H9 (cell line): ENCODE results near the gene CCDC138. TPM values are rescaled to one million over a fixed set of nuclear protein-coding genes. Genes with fewer than 3 reads are reported as not detected.

Source experiments
- DNase-seq: peaks from one replicate; pipeline ENCODE4 v3.0.0-alpha.2; 2017
- H2AFZ ChIP-seq: one replicate; pipeline ENCODE4 v1.6.1; 2013; ENCODE audit warnings: mild to moderate bottlenecking, low read length, control low read depth, moderate library complexity
- H2AK5ac ChIP-seq: 2 replicates; pipeline ENCODE4 v1.6.1; 2013; ENCODE audit warnings: low read length, control low read depth, mixed read lengths; ENCODE audit not compliant: insufficient read length
- H2BK120ac ChIP-seq: one replicate; pipeline ENCODE4 v1.6.1; 2013; ENCODE audit warnings: low read depth, mild to moderate bottlenecking, low read length, control low read depth, inconsistent platforms; ENCODE audit not compliant: poor library complexity, severe bottlenecking
- H2BK12ac ChIP-seq: 2 replicates; pipeline ENCODE4 v1.6.1; 2013; ENCODE audit warnings: low read length, control low read depth, mixed read lengths, low read depth; ENCODE audit not compliant: insufficient read length
- H2BK15ac ChIP-seq: 2 replicates; pipeline ENCODE4 v1.6.1; 2013; ENCODE audit warnings: low read depth, low read length, control low read depth
- H2BK20ac ChIP-seq: one replicate; pipeline ENCODE4 v1.6.1; 2013; ENCODE audit warnings: low read depth, mild to moderate bottlenecking, low read length, control low read depth, inconsistent platforms; ENCODE audit not compliant: poor library complexity, severe bottlenecking
- H2BK5ac ChIP-seq: 2 replicates; pipeline ENCODE4 v1.6.1; 2013; ENCODE audit warnings: low read length, control low read depth, mixed read lengths; ENCODE audit not compliant: insufficient read length
- H3K14ac ChIP-seq: 2 replicates; pipeline ENCODE4 v1.6.1; 2013; ENCODE audit warnings: low read length, control low read depth; ENCODE audit not compliant: insufficient read depth
- H3K18ac ChIP-seq: 2 replicates; pipeline ENCODE4 v1.6.1; 2013; ENCODE audit warnings: low read depth, mild to moderate bottlenecking, mixed read lengths, low read length, control low read depth; ENCODE audit not compliant: insufficient read length
- H3K23ac ChIP-seq: 2 replicates; pipeline ENCODE4 v1.6.1; 2013; ENCODE audit warnings: low read length, control low read depth, mixed read lengths, low read depth; ENCODE audit not compliant: insufficient read length
- H3K23me2 ChIP-seq: 2 replicates; pipeline ENCODE4 v1.6.1; 2013; ENCODE audit warnings: low read depth, mild to moderate bottlenecking, mixed read lengths, low read length, control low read depth; ENCODE audit not compliant: insufficient read length, poor library complexity, severe bottlenecking
- H3K27ac ChIP-seq: 2 replicates; pipeline ENCODE4 v1.5.1; 2013; ENCODE audit warnings: low read length, control low read depth, mixed read lengths, low read depth; ENCODE audit not compliant: insufficient read length
- H3K27me3 ChIP-seq: 2 replicates; pipeline ENCODE4 v1.6.1; 2013; ENCODE audit warnings: low read length, control low read depth, inconsistent platforms; ENCODE audit not compliant: insufficient read depth
- H3K4ac ChIP-seq: 2 replicates; pipeline ENCODE4 v1.6.1; 2013; ENCODE audit warnings: low read depth, mild to moderate bottlenecking, control low read depth, inconsistent platforms, low read length, moderate library complexity
- H3K4me1 ChIP-seq: 2 replicates; pipeline ENCODE4 v1.6.1; 2013; ENCODE audit warnings: low read length, control low read depth, inconsistent platforms; ENCODE audit not compliant: insufficient read depth
- H3K4me2 ChIP-seq: 2 replicates; pipeline ENCODE4 v1.6.1; 2013; ENCODE audit warnings: low read length, control low read depth, mixed read lengths; ENCODE audit not compliant: insufficient read length, insufficient read depth
- H3K56ac ChIP-seq: 2 replicates; pipeline ENCODE4 v1.6.1; 2013; ENCODE audit warnings: low read depth, mild to moderate bottlenecking, mixed read lengths, low read length, control low read depth; ENCODE audit not compliant: insufficient read length
- H3K79me1 ChIP-seq: 2 replicates; pipeline ENCODE4 v1.6.1; 2013; ENCODE audit warnings: low read depth, mild to moderate bottlenecking, moderate library complexity, low read length, control low read depth, inconsistent platforms; ENCODE audit not compliant: insufficient read depth, poor library complexity, severe bottlenecking
- H3K79me2 ChIP-seq: 2 replicates; pipeline ENCODE4 v1.6.1; 2013; ENCODE audit warnings: low read length, control low read depth, inconsistent platforms; ENCODE audit not compliant: insufficient read depth
- H3K9ac ChIP-seq: 2 replicates; pipeline ENCODE4 v1.6.1; 2013; ENCODE audit warnings: low read length, control low read depth, mixed read lengths; ENCODE audit not compliant: insufficient read length; ENCODE audit errors: extremely low read depth
- H3K9me3 ChIP-seq: one replicate; pipeline ENCODE4 v1.6.1; 2013; ENCODE audit warnings: low read depth, low read length, inconsistent platforms; ENCODE audit not compliant: control insufficient read depth
- H3T11ph ChIP-seq: one replicate; pipeline ENCODE4 v1.6.1; 2013; ENCODE audit warnings: mild to moderate bottlenecking, low read length, control low read depth, inconsistent platforms
- H4K20me1 ChIP-seq: one replicate; pipeline ENCODE4 v1.6.1; 2013; ENCODE audit not compliant: control insufficient read depth, insufficient read length, insufficient read depth
- H4K5ac ChIP-seq: 2 replicates; pipeline ENCODE4 v1.6.1; 2013; ENCODE audit warnings: low read depth, mild to moderate bottlenecking, mixed read lengths, low read length, control low read depth; ENCODE audit not compliant: insufficient read length
- H4K8ac ChIP-seq: replicated peaks from 2 replicates; pipeline ENCODE4 v1.6.1; 2013; ENCODE audit warnings: low read length, control low read depth, mixed read lengths, low read depth; ENCODE audit not compliant: insufficient read length
- H4K91ac ChIP-seq: 2 replicates; pipeline ENCODE4 v1.6.1; 2013; ENCODE audit warnings: low read depth, mild to moderate bottlenecking, moderate library complexity, mixed read lengths, low read length, control low read depth; ENCODE audit not compliant: insufficient read length
- H3K27ac Mint-ChIP-seq, 3 experiments: 2 replicates in 2 of 3; 3 replicates in 1 of 3; pipeline ENCODE4 v1.8.0; 2020 to 2021; ENCODE audit warnings: mixed read lengths in 3 of 3, mild to moderate bottlenecking in 1 of 3, moderate library complexity in 1 of 3
- H3K27me3 Mint-ChIP-seq: 2 replicates; pipeline ENCODE4 v1.8.0; 2021; ENCODE audit warnings: low read depth, mild to moderate bottlenecking, moderate library complexity, mixed read lengths
- H3K36me3 Mint-ChIP-seq, 3 experiments: 2 replicates in 2 of 3; 3 replicates in 1 of 3; pipeline ENCODE4 v1.8.0; 2020 to 2021; ENCODE audit warnings: low read depth in 3 of 3, mixed read lengths in 3 of 3; ENCODE audit not compliant: insufficient read depth in 1 of 3
- H3K4me1 Mint-ChIP-seq, 2 experiments: 2 replicates each; pipeline ENCODE4 v1.8.0; 2020; ENCODE audit warnings: mixed read lengths in 2 of 2
- H3K4me3 Mint-ChIP-seq, 2 experiments: 2 replicates in 1 of 2; 3 replicates in 1 of 2; pipeline ENCODE4 v1.8.0; 2020 to 2021; ENCODE audit warnings: mild to moderate bottlenecking in 2 of 2, mixed read lengths in 2 of 2, moderate library complexity in 1 of 2
- H3K9me3 Mint-ChIP-seq, 2 experiments: 2 replicates in 1 of 2; 3 replicates in 1 of 2; pipeline ENCODE4 v1.8.0; 2020; ENCODE audit warnings: mild to moderate bottlenecking in 2 of 2, mixed read lengths in 2 of 2, moderate library complexity in 1 of 2
- CTCF ChIP-seq: fragments of 200-600 bp; sonication (generic); conservative IDR thresholded peaks from 3 replicates; pipeline ENCODE4 v1.8.0; 2021; ENCODE audit warnings: antibody characterized with exemption, mild to moderate bottlenecking
- WGBS: extraction: QIAGEN DNeasy Blood & Tissue Kit; methylation state at CpG from one replicate; pipeline ENCODE4 v1.1.7; 2013; ENCODE audit warnings: missing lambda C conversion rate, low lambda C conversion rate, mixed read lengths; ENCODE audit not compliant: insufficient read length; ENCODE audit errors: extremely low coverage; 5-methylcytosine and 5-hydroxymethylcytosine counted together
- total RNA-seq: library from RNA; stranded (reverse); gene quantifications from 2 replicates; pipeline ENCODE4 v1.2.1, GENCODE V29; 2021

CCDC138 gene
- total RNA-seq, 1 experiment from 2014 or later = 32.7 TPM

DNA sequence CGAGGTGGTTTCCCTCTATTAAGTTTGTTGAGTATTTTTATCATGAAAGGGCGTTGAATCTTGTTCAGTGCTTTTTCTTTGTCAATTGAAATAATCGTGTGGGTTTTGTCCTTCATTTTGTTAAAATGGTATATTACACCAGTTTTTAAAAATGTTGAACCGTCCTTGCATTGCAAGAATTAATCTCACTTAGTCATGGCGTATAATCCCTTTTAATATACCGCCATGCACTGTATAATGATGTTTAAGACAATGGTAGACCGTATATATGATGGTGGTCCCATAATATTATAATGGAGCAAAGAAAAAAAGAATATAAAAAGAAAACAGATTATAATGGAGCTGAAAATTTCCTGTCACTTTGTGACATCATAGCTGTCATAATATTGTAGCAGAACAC lies 50.6 kb downstream of the CCDC138 start:
- Histone ChIP-seq H2BK20ac (no peak overlapping the region), H3K4me1 (no peaks in the 10 kb centered on the region), H3K27me3 (no peaks in the 10 kb centered on the region), H4K5ac (no peak overlapping the region), H2BK5ac (no peak overlapping the region), H3K56ac (no peak overlapping the region), H3K14ac (no peak overlapping the region), H3K79me1 (no peaks in the 10 kb centered on the region), H3K23ac (no peak overlapping the region), H3K79me2 (no peaks in the 10 kb centered on the region), H3K9ac (no peak overlapping the region), H3K27ac (no peak overlapping the region), H2BK120ac (no peak overlapping the region), H3K4me2 (no peak overlapping the region), H2BK12ac (no peak overlapping the region), H4K20me1 (no peaks in the 10 kb centered on the region), H3K18ac (no peak overlapping the region), H2AK5ac (no peak overlapping the region), H3T11ph (no peak overlapping the region), H2BK15ac (no peak overlapping the region), H3K23me2 (no peaks in the 10 kb centered on the region), H2AFZ (no peak overlapping the region), H4K8ac (no peak overlapping the region), H3K4ac (no peak overlapping the region), H3K9me3 (no peaks in the 10 kb centered on the region), H4K91ac (no peak overlapping the region)
- Mint-ChIP-seq H3K27me3 (no peaks in the 10 kb centered on the region), H3K4me3 (no peak overlapping the region), H3K27ac (no peak overlapping the region), H3K36me3 (peaks cover 52 to 73% (median 61%) of the 10 kb centered on the region in 3 experiments), H3K4me1 (peaks cover 10% of the 10 kb centered on the region in 2 experiments; a peak in 3 of 4 replicates), H3K9me3 (peaks cover 30 to 31% of the 10 kb centered on the region in 2 experiments)
- no CpG with 5 or more reads among the region's 7 CpGs for WGBS
- no peak for DNase-seq
- no peak for TF ChIP-seq CTCF
